ENCODE data around the gene MYOZ2.

DNA sequence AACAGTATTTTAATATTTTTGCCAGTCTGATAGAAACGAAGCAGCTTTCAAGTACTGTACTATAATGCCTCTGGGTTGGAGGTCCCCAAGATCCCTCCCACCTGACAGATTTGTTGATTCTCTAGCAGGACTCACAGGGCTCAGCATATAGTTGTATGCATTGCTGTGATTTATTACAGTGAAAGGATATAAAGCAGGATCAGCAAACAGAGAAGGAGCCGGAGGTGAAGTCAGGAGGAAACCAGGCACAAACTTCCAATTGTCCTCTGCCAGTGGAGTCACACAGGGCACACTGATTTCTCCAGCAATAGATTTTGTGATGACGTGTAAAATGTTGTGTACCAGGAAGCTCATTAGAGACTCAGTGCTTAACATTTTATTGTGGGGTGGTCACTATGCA, 95.9 kb downstream of the MYOZ2 start:
- TF ChIP-seq, protein P1, sequence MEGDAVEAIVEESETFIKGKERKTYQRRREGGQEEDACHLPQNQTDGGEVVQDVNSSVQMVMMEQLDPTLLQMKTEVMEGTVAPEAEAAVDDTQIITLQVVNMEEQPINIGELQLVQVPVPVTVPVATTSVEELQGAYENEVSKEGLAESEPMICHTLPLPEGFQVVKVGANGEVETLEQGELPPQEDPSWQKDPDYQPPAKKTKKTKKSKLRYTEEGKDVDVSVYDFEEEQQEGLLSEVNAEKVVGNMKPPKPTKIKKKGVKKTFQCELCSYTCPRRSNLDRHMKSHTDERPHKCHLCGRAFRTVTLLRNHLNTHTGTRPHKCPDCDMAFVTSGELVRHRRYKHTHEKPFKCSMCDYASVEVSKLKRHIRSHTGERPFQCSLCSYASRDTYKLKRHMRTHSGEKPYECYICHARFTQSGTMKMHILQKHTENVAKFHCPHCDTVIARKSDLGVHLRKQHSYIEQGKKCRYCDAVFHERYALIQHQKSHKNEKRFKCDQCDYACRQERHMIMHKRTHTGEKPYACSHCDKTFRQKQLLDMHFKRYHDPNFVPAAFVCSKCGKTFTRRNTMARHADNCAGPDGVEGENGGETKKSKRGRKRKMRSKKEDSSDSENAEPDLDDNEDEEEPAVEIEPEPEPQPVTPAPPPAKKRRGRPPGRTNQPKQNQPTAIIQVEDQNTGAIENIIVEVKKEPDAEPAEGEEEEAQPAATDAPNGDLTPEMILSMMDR (conservative IDR thresholded peaks at IDR 0.05; ENCODE audit: low read depth, low read length), result no peak
- no peak for TF ChIP-seq POLR2A (IDR thresholded peaks at IDR 0.05; ENCODE audit: low read depth, low read length)
- TF ChIP-seq CHD1 (IDR thresholded peaks at IDR 0.05; ENCODE audit: low read depth, low read length), result no peak
- TF ChIP-seq RFX5 (IDR thresholded peaks at IDR 0.05; ENCODE audit: low read depth, low read length), result no peak
- no peak for TF ChIP-seq RCOR1 (IDR thresholded peaks at IDR 0.05; ENCODE audit: insufficient replicate concordance, low read length)
- TF ChIP-seq SMC3 (IDR thresholded peaks at IDR 0.05; ENCODE audit: low read depth, low read length), result no peak
- no peak for TF ChIP-seq RAD21 (IDR thresholded peaks at IDR 0.05; ENCODE audit: low read length)
- TF ChIP-seq, protein P2, sequence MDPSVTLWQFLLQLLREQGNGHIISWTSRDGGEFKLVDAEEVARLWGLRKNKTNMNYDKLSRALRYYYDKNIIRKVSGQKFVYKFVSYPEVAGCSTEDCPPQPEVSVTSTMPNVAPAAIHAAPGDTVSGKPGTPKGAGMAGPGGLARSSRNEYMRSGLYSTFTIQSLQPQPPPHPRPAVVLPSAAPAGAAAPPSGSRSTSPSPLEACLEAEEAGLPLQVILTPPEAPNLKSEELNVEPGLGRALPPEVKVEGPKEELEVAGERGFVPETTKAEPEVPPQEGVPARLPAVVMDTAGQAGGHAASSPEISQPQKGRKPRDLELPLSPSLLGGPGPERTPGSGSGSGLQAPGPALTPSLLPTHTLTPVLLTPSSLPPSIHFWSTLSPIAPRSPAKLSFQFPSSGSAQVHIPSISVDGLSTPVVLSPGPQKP (IDR thresholded peaks at IDR 0.05; ENCODE audit: borderline replicate concordance, low read depth, low read length), result no peak
- no peak for TF ChIP-seq MXI1 (IDR thresholded peaks at IDR 0.05; ENCODE audit: borderline replicate concordance, low read depth, low read length)
- TF ChIP-seq MAFK (IDR thresholded peaks at IDR 0.05; ENCODE audit: low read depth, low read length), result no peak
